Activated CD4-positive, alpha-beta T cell treated with anti-CD3 and anti-CD28 coated beads, Interleukin-2, amount 50 U/mL, for 48 hours (primary cell): ENCODE measurements around the gene ARHGAP20.
A peak's percentile ranks its signal among the peaks of the same experiment; 100 is the strongest.

ENCODE experiments used
- DNase-seq, 2 experiments: peaks; one replicate each; pipeline ENCODE4 v3.0.0-alpha.2; 2020

Gene ARHGAP20, protein sequence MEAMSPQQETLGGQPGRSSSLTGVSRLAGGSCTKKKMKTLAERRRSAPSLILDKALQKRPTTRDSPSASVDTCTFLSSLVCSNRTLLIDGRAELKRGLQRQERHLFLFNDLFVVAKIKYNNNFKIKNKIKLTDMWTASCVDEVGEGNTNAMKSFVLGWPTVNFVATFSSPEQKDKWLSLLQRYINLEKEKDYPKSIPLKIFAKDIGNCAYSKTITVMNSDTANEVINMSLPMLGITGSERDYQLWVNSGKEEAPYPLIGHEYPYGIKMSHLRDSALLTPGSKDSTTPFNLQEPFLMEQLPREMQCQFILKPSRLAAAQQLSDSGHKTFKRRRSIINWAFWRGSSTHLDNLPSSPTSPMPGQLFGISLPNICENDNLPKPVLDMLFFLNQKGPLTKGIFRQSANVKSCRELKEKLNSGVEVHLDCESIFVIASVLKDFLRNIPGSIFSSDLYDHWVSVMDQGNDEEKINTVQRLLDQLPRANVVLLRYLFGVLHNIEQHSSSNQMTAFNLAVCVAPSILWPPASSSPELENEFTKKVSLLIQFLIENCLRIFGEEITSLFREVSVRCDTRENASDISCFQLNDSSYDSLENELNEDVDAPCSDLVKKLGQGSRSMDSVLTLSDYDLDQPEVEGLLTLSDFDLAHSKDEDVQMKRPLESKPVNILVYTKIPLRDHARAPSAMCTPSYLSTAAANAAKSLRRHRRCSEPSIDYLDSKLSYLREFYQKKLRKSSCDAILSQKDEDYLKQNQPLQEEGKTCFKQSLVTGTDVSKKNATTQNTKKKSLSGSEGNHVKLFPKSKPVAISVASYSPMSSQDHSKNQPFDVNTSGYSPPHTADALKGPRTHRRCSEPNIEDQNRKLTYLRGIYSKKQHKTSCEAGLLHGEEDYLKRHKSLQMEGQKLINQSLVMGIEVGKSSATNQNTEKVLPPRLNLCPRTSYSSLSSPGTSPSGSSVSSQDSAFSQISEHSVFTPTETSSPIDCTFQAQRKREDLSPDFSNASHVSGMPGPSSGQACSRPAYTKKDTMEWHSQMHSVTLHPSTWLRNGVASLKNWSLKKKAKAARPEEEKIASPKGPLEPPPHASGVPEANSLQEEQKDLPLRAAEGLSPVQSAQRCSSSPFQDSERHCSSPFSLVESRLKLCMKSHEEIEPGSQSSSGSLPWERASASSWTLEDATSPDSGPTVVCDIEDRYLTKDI

DNA sequence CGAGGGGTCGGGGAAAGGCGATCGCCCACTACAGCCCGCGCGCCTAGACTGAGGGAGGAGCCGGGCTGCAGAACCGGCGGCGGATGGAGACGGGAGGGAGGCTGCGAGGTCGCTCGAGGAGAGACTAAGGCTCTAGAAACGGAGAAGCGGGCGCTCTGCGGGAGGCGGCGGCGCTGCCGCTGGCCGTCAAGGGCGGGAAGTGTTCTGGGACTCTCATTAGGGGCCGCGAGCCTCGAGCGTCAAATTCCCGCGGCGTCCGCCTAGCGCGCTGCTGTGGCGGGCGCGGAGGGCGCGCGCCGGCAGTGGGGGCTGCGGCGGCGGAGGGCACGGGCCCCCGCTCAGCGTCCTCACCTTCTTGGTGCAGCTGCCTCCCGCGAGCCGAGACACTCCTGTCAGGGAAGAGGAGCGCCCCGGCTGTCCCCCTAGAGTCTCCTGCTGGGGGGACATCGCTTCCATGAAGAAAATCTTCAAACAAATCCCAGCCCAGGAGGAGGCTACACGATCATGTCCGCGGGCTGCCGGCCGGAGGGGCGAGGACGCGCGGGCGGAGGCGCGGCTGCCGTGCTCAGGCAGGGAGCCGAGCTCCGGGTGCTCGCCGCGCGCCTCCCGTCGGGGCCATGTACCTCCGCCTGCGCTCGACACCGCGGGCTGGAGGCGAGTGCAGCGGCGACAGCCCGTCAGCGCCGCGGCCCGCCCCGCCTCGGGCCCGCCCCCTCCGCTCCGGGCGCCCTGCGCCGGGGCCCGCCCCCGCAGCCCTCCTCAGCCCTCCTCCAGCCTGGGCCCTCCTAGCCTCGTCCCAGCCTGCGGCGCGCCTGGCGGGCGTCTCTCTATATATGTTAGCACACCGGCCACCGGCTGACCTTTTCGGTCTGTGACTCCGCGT, at the start of gene ARHGAP20:
TSS of gene ARHGAP20 (minus strand) at position 662 of the 883 bp plus-strand sequence. CDS start at position 456, 206 bp downstream.
- DNase-seq: peak; percentile 38 to 54

DNA sequence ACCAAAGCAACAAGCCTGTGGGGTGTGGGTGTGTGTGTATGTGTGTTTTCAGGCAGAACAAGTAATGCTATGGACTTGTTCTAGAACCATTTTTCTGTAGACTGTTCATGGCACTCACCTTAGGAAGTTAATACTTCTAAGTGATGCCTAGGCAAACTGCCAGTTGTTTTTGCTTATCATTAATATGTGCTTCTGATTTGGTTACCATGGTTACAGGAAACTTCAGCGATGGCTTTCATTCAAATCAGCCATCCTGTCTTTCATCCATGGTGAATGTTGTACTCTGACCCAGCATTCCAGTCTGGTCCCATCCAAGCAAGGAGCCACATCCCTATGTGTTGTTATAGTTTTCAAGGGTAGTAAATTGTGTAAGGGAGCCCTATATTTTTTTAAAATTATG, 49.8 kb upstream of the ARHGAP20 start:
- DNase-seq: no peak

DNA sequence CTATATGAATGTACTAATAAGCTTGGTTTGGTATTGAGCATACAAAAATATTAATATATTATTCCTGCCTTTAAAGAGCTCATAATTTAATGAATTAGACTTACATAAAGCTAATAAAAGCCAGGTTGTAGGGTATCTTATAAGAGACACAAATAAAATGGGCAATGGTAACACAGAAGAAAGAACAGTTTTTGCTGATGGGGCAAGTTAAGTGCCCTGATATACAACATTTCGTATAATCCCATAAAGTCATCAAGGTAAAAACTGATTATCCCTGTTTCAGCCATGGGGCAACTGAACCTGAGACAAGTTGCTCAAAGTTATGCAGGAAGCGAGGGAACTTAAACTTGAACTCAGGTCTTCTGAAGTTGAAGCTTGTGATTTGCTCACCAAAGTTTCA, 48.9 kb upstream of the ARHGAP20 start:
- DNase-seq: no peak

DNA sequence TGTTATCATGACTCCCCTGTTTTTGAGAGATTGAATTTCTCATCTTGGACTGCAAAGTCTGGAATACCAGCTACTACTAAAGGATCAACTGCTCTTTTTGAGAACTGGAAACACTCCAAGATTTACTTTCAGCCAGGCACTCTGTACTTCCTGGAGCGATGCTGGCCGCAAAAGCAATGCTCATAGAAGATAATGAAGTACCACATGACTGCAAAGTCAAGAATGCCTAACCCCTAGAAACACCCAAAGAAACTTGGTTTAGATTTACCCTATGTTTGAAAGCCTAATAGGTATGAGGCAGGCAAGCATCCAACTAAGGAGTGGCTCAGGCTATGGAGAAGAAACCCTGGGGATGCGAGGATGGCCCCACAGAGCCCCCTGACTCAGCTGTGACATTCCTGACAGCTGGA, 47.7 kb upstream of the ARHGAP20 start:
- no peak for DNase-seq

DNA sequence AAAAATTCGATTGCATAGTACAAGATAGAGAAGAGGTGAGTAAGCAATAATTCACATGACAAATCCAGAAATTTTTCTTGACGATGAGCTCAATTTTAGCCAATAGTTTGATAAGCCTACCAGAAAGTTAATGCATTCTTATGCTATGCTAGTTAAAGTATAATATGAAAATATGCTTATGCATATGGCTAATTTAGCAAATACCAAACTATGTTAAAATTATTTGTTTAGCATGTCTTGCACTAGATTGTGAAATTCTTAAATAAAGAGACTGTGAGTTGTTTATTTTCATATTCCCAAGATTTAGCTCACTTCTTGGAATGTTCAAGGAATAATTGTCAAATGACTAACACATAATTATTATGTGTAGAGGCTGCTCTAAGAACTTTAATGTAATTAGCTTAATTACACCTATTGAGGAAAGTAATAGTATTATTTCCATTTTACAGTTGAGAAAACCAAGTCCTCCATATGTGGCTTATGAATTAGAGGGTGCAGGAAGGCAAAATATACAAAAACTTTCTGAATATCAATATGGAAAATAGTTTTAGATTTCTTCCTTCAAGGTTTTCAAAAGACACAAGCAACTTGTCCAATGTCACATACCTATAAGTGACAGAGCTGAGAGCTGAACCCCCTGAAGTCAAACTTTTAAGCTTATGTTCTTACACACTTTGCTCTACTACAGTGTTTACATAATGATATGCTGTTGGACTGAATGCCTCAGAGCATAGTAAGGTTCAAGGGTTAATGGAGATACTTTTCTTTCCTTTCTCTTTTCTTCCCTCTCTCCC, 45.9 kb upstream of the ARHGAP20 start:
- no peak for DNase-seq

DNA sequence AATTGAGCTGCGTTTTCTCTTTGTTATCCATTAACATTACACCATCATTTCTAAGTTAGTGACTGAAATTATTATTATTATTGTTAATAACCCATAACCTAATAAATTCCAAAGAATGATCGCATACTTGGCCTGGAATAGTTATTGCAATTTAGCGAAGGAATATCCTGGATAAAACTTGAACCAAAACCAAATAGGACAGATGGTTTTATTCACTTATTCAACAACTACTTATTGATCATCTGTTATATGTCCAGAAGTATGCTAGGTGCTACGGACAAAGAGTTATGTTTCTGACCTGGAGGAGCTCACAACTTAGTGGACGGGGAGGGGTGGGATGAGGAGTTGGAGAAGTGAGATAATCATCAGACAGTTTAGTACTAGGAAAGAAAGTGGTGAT, 44.8 kb upstream of the ARHGAP20 start:
- no peak for DNase-seq

DNA sequence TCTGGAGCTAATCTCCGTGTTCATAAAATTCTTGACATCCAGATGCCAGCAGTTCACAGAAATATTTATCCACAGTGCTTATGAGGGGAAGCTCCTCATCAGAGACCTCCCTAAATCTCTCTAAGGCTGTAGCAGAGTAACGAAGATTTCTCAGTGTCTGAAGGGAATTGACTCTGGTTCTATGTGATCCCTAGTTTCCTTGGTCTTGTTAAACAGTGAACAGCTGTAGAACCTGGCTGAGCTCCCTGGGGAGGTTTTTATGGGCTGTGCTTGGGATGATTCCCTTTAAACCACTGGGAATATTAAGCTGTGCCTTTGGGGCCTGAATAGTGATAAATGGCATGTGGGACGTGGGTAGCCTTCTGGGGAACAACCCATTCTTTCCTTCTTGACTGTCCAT, 43.7 kb upstream of the ARHGAP20 start:
- no peak for DNase-seq

DNA sequence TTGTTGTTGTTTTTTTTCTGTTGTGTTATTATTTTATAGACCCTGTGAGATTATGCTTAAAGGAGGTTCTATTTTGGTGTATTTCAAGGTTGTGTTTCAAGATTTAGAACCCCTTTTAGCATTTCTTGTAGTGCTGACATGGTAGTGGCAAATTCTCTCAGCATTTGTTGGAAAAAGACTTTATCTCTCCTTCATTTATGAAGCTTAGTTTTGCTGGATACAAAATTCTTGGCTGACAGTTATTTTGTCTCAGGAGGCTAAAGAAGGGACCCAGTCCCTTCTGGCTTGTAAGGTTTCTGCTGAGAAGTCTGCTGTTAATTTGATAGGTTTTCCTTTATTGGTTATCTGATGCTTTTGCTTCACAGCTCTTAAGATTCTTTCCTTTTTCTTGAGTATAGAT, 40.7 kb upstream of the ARHGAP20 start:
- no peak for DNase-seq

DNA sequence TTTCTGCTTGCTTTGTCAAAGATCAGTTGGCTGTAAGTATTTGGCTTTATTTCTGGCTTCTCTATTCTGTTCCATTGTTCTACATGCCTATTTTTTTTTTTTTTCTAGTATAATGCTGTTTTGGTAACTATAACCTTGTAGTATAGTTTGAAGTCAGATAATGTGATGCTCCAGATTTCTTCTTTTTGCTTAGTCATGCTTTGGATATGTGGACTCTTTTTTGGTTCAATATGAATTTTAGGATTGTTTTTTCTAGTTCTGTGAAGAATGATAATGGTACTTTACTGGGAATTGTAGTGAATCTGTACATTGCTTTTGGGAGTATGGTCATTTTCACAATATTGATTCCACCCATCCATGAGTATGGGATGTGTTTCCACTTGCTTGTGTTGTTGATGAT, 37.9 kb upstream of the ARHGAP20 start:
- DNase-seq: no peak

DNA sequence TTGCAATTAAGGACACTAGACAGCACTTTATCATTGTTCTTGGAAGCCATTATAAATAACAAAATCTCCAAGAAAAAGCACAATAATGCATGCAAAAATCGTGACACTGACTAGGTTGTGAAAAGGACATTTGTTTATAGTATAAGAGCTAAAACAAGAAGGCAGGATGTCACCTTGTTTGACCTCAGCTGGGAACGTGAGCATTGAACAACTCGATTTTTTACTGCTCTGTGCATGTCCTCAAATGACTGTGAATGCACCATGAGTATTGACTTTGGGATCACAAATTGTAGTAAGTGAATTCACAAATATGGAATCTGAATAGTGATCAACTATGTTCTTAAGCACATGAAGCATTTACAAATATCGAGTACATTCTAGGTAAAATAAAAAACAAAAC, 35.3 kb upstream of the ARHGAP20 start:
- no peak for DNase-seq

DNA sequence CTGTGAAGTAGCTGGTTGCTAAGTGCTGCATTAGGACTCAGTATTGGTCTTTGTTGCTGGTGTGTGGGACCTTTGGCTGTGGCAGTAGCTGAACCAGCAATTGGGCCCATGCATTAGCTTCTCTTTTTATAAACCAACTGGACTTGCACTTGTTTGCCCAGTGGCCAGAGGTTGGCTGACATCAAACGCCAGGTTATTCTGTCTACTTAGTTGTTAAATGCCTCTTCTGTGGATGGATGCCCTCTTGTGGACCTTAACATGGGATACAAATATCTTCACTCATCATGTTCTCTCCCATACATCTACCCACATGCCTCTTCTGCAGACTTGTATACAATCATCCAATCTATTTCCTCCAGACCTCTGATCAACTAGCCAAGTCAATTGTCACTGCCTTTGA, 26.4 kb upstream of the ARHGAP20 start:
- DNase-seq: no peak

DNA sequence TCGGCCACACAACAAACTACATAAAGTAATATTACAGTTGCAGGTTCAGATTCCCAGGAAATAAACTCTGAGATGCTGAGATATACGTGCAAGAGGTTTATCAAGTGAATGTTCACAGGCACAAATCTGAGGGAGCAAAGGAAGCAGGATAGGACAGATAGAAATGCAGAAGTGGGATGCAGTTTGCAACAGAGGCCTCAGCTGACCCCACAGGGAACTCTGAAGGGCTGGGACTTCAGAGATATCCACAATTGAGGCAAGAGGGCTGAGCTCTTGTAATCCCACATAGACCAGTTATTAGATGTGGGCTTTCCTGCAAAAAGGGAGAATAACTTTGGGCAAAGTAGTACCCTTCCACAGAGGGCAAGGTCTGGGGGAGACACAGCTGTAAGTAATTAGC, 25.4 kb upstream of the ARHGAP20 start:
- no peak for DNase-seq

DNA sequence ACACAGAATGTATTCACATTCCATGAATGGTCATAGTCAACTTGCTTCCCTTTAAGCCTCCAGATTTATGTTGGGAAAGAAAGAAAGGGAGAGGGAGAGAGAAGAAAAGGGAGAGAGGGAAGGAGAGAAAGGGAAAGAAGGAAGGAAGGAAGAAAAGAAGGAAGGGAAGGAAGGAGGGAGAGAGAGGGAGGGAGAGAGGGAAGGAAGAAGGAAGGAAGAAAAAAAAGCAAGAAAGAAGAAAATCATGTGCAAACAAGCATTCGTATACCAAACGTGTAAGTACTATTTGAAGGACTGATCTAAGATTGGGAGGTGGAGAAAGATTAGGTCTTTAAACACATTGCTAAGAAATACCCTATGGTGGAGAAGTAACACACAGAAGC, 23.9 kb upstream of the ARHGAP20 start:
- no peak for DNase-seq

DNA sequence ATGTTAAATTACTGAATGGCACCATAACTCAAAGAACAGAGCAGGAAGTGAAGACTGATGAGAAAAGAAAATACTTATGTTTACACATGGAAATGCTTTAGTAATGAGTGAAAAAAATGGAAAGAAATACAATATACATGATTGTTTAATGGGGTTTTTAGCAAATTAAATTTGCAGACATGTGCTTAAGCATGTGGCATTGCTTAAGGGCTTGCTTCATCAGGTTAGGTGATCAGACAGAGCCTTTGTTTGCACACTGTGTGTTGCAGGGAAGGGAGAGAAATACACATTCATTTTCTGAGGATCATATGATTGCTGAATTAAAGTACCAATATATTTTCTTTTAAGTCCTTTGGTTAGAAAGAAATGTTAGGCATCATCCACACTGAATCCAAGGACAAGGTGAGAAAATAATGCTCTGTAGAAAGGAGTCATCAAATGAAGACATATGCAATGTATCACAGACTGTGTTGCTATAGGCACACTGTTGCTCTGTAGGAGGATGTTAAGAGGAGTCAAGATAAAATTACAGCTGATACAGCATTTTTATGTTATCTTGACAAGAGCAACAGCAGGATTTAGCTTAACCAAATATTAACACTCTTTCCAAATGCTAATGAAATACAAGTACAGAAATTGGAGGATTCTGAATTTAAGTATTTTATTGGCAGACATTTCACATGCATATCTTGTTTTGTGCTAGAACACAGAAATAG, 23.4 kb upstream of the ARHGAP20 start:
- DNase-seq: no peak

DNA sequence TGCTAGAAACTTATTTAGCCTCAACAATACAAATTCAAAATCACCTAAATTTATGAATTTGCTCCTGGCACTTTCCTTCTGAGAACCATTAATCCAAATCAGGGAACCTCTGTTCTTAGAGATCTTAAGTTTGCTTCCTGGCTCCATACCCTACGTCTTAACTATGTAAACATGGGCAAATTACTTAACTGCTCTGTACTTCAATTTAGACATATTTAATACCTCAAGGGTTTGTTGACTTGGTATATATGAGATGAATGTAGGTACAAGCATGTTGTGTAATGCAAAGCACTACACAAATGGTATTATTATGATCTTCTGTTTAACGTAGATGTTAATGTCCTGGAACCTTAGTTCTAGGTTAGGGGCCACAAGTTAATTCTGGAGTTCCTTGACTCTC, 22.6 kb upstream of the ARHGAP20 start:
- no peak for DNase-seq

DNA sequence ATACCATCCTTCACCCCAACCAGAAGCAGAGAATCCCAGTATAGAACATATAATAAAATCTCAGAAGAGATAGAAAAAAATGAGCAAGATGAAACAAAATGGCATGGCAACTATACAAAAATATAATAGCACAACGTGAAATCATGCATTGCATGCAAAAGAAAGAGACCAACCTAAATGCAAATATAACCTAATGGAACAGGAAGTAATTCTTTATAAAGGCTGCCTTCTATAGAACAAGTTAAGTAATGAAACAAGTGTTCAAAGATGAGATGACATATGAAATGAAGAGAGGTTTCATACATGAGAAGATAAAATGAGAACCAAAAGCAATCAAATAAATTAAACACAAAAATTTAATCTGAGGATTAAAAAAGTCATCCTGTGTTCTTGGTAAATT, 18.5 kb upstream of the ARHGAP20 start:
- no peak for DNase-seq

DNA sequence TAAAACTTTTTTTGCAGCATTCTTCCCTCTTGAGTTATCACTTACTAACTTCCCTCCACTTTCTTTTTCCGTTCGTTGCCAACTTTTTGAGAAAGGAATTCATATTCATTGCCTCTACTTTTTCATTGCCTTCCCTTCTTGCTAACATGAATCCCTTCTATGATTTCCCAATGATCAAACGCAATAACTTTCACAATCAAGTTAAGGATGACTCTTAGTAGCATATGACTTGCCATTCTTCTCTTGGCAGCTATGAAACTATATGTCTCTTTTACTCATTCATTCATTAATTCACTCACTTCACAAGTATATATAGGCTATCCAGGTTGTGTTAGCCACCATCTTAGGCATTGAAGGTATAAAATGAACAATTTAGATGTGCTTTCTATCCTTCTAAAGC, 16.6 kb upstream of the ARHGAP20 start:
- no peak for DNase-seq

DNA sequence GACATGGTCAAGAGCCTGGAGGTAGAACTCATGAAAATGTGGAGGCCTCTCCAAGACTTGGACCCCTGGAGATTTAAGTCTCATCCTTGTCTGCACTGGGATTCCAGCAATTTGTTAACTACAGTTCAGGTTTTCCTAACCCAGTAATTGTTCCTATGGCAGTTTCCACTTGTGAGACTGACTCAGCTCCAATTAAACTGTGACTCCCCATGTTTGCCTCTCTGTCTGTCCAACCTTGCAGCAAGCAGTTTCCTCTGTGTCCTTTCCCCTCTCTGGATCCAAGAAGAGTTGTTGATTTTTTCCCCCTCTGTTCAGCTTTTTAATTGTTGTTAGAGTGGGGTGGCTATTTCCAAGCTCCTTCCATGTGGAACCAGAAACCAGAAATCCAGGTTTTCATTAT, 16.2 kb upstream of the ARHGAP20 start:
- no peak for DNase-seq

DNA sequence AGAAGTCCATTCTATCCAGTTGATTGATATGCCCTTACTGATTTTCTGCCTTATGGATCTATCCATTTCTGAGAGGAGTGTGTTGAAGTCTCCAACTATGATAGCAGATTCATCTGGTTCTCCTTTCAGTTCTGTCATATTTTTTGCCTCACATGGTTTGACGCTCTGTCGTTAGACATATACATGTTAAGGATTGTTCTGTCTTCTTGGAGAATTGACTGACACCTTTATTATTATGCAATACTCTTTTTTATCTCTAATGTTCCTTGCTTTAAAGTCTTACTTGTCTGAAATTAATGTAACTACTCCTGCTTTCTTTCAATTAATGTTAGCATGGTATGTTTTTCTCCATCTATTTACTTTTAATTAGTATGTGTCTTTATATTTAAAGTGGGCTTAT, 12.1 kb upstream of the ARHGAP20 start:
- DNase-seq: no peak

DNA sequence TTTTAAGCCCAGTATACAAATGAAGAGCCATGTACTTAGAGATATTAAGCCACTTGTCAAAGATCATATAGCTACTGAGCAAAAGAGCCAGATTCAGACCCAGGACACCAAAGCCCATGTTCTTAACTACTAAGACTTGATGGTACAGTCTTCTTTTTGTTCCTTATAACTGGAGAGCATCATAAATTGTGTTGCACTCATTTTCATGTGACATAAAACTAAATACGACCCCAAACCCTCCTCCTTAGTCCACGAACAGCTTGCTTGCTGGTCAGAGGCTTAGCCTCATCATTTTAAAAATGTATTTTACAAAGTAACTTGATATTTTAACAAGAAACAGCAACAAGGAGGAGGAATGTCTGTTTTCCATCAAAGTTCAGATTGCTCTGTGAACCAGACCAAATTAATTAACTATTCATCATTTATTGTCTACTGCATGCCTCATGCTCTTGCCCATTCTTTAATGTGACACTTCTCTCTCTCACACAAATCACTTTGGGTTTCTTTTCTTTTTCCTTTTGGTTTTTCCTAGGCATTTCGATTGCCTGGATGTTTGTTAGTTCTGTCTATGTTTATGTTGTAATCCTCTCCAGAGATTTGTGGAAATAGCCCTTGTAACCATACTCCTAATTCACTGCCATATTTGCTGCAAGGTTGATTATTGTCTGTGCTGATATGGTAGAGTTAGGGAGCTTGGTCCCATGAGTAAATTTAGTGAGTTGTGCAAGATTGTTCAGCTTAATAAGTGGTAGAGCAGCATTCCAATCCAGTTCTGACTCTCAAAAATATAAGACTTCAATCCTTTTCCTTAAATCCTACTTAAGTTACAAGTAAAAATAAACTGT, 8.4 kb upstream of the ARHGAP20 start:
- DNase-seq: no peak
